Parathyroid adenoma (tissue), 2 donors: Measurements from ENCODE around the gene ATP6V1G2.

Experiments used
- H2AFZ ChIP-seq: fragments of 300-600 bp; sonication (generic); one replicate; pipeline ENCODE4 v1.7.0; 2017; ENCODE audit warnings: antibody characterized with exemption, mild to moderate bottlenecking
- H3K27ac ChIP-seq: fragments of 300-600 bp; sonication (generic); one replicate; pipeline ENCODE4 v1.7.0; 2017
- H3K27me3 ChIP-seq: fragments of 300-600 bp; sonication (generic); one replicate; pipeline ENCODE4 v1.7.0; 2017; ENCODE audit warnings: low read length; ENCODE audit not compliant: control insufficient read depth, insufficient read depth
- H3K36me3 ChIP-seq: fragments of 300-600 bp; sonication (generic); one replicate; pipeline ENCODE4 v1.7.0; 2017; ENCODE audit warnings: low read length; ENCODE audit not compliant: control insufficient read depth, insufficient read depth
- H3K4me1 ChIP-seq: fragments of 300-600 bp; sonication (generic); one replicate; pipeline ENCODE4 v1.7.0; 2017; ENCODE audit warnings: control low read depth
- H3K4me2 ChIP-seq: fragments of 300-600 bp; sonication (generic); one replicate; pipeline ENCODE4 v1.7.0; 2017; ENCODE audit warnings: low read length
- H3K4me3 ChIP-seq: fragments of 300-600 bp; sonication (generic); one replicate; pipeline ENCODE4 v1.7.0; 2017; ENCODE audit warnings: low read depth, low read length
- H3K79me2 ChIP-seq: fragments of 300-600 bp; sonication (generic); one replicate; pipeline ENCODE4 v1.7.0; 2017; ENCODE audit warnings: control low read depth
- H3K9ac ChIP-seq: fragments of 300-600 bp; sonication (generic); one replicate; pipeline ENCODE4 v1.7.0; 2017; ENCODE audit warnings: mild to moderate bottlenecking
- H3K9me3 ChIP-seq: fragments of 300-600 bp; sonication (generic); one replicate; pipeline ENCODE4 v1.7.0; 2017; ENCODE audit warnings: low read length; ENCODE audit not compliant: control insufficient read depth
- TF ChIP-seq, protein P1 (sequence below): fragments of 300-600 bp; sonication (generic); IDR thresholded peaks from one replicate; pipeline ENCODE4 v1.7.0; 2017; ENCODE audit warnings: antibody characterized with exemption, mild to moderate bottlenecking
- donor health status: primary hyperparathyroidism.

ATP6V1G2 gene

DNA sequence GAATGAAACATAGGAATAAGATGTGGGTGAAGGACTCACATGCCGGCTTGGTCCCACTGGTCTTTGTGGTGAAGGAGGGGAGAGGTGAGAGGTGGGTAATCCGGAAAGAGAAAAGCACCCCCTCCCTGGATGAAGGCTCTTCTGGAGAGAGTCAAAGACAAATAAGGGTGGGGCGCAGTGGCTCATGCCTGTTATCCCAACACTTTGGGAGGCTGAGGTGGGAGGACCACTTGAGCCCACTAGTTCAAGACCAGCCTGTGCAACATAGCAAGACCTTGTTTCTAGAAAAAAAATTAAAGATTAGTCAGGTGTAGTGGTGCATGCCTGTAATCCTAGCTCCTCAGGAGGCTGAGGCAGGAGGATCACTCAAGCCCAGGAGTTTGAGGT lies 32.7 kb upstream of the ATP6V1G2 start:
- Histone ChIP-seq H2AFZ (no peak overlapping the region), H3K9ac (no peak overlapping the region), H3K4me1 (no peaks in the 10 kb centered on the region), H3K79me2 (no peaks in the 10 kb centered on the region), H3K27ac (no peak overlapping the region), H3K4me2 (no peak overlapping the region), H3K9me3 (no peaks in the 10 kb centered on the region), H3K36me3 (no peaks in the 10 kb centered on the region), H3K4me3 (no peak overlapping the region), H3K27me3 (no peaks in the 10 kb centered on the region)
- TF ChIP-seq, protein P1, sequence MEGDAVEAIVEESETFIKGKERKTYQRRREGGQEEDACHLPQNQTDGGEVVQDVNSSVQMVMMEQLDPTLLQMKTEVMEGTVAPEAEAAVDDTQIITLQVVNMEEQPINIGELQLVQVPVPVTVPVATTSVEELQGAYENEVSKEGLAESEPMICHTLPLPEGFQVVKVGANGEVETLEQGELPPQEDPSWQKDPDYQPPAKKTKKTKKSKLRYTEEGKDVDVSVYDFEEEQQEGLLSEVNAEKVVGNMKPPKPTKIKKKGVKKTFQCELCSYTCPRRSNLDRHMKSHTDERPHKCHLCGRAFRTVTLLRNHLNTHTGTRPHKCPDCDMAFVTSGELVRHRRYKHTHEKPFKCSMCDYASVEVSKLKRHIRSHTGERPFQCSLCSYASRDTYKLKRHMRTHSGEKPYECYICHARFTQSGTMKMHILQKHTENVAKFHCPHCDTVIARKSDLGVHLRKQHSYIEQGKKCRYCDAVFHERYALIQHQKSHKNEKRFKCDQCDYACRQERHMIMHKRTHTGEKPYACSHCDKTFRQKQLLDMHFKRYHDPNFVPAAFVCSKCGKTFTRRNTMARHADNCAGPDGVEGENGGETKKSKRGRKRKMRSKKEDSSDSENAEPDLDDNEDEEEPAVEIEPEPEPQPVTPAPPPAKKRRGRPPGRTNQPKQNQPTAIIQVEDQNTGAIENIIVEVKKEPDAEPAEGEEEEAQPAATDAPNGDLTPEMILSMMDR, result no peak

DNA sequence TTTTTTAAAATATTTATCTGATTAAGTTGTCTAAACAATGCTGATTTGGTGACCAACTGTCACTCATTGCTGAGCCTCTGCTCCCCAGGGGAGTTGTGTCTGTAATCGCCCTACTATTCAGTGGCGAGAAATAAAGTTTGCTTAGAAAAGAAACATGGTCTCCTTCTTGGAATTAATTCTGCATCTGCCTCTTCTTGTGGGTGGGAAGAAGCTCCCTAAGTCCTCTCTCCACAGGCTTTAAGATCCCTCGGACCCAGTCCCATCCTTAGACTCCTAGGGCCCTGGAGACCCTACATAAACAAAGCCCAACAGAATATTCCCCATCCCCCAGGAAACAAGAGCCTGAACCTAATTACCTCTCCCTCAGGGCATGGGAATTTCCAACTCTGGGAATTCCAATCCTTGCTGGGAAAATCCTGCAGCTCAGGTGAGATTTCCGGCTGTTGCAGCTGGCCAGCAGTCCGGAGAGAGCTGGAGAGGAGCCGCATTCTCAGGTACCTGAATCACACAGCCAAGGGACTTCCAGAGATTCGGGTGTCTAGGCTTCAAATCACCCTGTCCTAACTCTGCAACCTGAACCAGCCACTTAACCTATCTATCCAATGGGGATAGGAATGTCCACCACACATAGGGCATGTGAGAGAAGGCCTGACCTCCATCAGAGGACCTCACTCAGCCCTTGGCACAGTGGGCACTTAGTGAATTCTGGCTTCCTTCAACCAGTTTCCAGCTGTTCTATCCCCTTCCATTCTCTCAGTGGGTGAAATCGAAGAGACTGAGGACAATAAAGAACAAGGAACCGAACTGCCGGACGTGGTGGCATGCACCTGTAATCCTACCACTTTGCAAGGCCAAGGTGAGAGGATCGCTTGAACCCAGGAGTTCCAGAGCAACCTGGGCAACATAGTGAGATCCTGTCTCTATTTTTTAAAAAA lies 32.0 kb upstream of the ATP6V1G2 start:
- Histone ChIP-seq H3K4me3 (no peak overlapping the region), H3K27me3 (no peaks in the 10 kb centered on the region), H3K4me2 (no peak overlapping the region), H3K79me2 (no peaks in the 10 kb centered on the region), H3K9me3 (no peaks in the 10 kb centered on the region), H3K36me3 (no peaks in the 10 kb centered on the region), H2AFZ (no peak overlapping the region), H3K4me1 (no peaks in the 10 kb centered on the region), H3K9ac (no peak overlapping the region), H3K27ac (no peak overlapping the region)
- TF ChIP-seq, protein P1, result no peak

DNA sequence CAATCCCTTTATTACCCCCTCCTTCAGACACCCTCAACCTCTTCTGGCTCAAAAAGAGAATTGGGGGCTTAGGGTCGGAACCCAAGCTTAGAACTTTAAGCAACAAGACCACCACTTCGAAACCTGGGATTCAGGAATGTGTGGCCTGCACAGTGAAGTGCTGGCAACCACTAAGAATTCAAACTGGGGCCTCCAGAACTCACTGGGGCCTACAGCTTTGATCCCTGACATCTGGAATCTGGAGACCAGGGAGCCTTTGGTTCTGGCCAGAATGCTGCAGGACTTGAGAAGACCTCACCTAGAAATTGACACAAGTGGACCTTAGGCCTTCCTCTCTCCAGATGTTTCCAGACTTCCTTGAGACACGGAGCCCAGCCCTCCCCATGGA lies 31.2 kb upstream of the ATP6V1G2 start:
- Histone ChIP-seq H3K36me3 (no peaks in the 10 kb centered on the region), H2AFZ (no peak overlapping the region), H3K27ac (no peak overlapping the region), H3K27me3 (no peaks in the 10 kb centered on the region), H3K9ac (no peak overlapping the region), H3K4me1 (no peaks in the 10 kb centered on the region), H3K4me2 (no peak overlapping the region), H3K9me3 (no peaks in the 10 kb centered on the region), H3K4me3 (no peak overlapping the region), H3K79me2 (no peaks in the 10 kb centered on the region)
- TF ChIP-seq, protein P1, result no peak

DNA sequence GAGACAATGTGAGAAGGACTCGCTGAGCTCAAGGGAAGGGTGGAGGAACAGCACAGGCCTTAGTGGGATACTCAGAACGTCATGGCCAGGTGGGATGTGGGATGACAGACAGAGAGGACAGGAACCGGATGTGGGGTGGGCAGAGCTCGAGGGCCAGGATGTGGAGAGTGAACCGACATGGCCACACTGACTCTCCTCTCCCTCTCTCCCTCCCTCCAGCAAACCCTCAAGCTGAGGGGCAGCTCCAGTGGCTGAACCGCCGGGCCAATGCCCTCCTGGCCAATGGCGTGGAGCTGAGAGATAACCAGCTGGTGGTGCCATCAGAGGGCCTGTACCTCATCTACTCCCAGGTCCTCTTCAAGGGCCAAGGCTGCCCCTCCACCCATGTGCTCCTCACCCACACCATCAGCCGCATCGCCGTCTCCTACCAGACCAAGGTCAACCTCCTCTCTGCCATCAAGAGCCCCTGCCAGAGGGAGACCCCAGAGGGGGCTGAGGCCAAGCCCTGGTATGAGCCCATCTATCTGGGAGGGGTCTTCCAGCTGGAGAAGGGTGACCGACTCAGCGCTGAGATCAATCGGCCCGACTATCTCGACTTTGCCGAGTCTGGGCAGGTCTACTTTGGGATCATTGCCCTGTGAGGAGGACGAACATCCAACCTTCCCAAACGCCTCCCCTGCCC lies 30.6 kb upstream of the ATP6V1G2 start:
- Histone ChIP-seq H3K27ac (no peak overlapping the region), H3K4me2 (no peak overlapping the region), H3K4me1 (no peaks in the 10 kb centered on the region), H3K4me3 (no peak overlapping the region), H3K9ac (no peak overlapping the region), H3K27me3 (no peaks in the 10 kb centered on the region), H3K9me3 (no peaks in the 10 kb centered on the region), H3K79me2 (no peaks in the 10 kb centered on the region), H3K36me3 (no peaks in the 10 kb centered on the region), H2AFZ (no peak overlapping the region)
- TF ChIP-seq, protein P1, result no peak
